GM19043 (cell line): ENCODE data around the gene NT5M.

Experiments used
- ATAC-seq: cut with Tn5 transposase; IDR thresholded peaks from one replicate; pipeline ENCODE4 v1.9.1; 2021; ENCODE audit warnings: low read depth; ENCODE audit not compliant: unreplicated experiment

NT5M gene

DNA sequence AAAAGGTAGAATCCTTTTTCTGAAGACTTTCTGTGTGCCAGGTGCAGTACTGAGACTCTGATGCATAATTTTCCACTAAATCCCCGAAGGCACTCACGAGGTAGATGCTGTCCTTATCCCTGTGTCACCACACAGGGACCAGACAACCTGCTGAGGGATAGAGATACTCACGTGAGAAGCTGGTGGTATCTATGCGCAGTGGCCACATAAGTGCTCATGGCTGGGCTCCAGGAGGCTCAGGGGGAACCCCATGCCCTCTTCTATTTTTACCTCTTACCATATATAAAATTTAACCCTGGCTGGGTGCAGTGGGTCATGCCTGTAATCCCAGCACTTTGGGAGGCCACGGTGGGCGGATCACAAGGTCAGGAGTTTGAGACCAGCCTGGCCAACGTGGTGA lies 38.3 kb downstream of the NT5M start:
- no peak for ATAC-seq

DNA sequence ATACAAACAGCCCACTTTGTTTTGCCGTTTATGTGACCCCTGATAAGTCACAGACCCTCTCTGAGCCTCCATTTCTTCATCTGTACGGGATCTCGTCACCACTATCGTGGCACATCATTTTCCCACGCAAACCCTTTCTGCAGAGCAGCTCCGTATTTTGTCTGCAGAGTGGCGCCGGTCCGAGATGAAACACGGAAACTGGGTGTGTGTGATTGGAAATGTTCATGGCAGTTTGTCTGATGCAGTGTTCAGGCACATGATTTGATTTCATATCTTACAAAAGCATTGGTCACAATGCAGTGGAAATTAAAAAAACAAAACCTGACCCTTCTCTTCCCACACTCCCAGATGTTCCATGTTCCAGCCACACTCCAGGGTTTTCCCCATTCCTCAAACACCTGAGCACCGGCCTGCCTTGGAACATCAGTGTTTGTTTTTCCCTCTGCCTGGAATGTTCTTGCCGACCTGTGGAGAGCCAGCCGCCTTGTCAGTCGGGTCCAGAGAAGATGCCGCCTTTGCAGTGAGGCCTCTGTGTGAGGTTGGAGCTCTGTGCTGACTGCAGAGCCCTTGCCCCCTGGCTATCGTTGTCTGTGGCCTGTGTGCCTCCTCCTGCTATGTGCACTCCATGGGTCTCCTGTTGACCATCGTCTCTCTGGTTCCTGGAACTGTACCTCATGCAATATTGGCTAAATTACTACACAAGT lies 39.2 kb downstream of the NT5M start:
- no peak for ATAC-seq

DNA sequence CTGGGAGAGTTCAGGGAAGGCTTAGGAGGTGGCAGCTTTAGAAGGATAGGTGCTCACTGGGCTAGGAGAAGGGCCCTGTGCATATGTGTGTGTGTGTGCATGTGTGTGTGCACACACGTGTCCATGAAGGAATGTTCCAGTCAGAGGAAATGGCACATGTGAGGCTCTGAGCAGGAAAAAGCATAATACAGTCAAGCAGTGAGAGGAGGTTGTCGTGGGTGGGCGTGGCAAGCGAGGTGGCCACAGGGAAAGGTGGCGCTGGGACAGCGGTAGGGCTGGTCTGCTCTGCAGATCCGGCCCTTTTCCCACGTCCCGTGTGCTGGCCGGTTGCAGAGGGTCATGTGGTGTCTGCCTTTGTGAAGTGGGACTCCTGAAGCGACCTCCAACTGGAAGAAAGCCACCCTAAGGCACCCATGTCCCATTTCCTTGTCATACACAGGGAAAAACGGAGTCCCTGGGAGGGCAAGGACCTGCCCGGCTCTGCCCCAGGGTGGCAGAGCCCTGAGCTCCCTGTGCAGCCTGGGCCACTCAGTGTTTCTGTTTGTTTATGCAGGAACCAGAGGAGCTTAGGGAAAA lies 40.1 kb downstream of the NT5M start:
- no peak for ATAC-seq

DNA sequence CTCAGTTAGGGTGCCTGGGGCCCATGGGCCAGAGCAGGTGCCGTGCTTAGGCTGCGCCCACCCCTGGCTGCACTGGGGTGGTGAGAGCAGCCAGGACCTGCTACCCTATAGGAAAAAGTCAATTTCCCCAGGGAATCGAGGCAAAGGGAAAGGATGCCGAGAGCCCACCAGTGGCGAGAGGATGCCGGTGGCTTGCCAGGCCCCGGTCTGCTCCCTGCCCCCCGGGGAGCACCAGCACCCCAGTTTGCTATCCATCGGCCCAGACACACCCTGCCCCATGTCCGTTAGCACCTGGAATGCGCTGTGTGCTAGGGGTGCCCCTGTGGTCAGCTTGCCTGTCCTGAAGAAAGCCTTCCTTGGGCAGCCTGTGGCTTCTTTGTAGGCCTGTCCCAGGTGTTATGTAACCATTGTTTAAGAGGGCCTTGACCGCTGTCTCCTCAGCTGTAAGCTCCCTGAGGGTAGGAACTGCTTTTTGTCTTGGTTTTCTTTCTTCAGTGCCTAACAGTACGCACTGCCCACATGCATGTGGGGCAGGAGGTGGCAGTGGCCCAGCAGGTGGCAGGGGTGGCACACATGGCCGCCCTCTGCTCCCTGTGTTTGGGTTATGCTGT lies 40.8 kb downstream of the NT5M start:
- ATAC-seq, result no peak

DNA sequence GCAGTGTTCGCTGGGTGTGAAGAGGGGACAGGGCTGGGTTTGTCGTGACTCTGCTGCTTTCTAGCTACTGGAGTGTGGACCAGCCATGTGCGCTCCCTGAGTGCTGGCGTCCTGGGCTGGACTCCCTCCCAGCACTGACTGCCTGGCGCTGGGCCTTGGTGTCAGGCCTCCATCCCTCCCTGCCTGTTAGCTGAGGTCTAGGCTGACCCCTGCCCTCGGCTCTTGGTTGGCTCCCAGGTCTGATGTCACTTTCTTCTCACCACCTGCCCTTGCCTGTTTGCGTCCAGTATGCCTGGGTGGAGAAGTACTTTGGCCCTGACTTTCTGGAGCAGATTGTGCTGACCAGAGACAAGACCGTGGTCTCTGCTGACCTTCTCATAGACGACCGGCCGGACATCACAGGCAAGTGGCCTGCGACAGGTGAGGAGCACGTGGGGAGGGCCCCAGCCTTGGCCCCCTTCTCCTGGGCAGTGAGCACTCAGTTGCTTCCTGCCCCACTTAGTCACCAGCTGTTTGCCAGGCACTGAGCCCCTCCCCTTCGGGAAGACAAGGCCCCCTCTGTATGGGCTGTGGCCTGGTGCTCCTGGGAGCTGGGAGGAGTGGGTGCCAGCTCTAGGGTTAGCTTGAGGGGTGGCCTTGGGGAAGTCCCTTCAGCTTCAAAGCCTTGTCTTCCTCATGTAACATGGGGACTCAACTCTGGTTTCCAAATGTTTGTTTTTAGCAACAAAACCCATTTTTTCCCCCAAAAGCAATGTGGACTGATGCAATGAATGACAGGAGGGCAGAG lies 41.5 kb downstream of the NT5M start:
- no peak for ATAC-seq

DNA sequence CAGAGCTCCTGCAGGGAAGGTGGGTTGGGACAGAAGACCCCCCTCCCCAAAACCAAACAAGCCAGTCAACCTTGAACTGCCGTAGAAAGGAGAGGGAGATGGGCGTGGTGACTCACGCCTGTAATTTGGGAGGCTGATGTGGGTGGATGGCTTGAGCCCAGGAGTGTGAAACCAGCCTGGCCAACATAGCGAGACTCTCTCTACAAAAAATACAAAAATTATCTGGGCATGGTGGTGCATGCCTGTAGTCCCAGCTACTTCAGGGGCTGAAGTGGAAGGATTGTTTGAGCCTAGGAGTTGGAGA lies 42.1 kb downstream of the NT5M start:
- no peak for ATAC-seq

DNA sequence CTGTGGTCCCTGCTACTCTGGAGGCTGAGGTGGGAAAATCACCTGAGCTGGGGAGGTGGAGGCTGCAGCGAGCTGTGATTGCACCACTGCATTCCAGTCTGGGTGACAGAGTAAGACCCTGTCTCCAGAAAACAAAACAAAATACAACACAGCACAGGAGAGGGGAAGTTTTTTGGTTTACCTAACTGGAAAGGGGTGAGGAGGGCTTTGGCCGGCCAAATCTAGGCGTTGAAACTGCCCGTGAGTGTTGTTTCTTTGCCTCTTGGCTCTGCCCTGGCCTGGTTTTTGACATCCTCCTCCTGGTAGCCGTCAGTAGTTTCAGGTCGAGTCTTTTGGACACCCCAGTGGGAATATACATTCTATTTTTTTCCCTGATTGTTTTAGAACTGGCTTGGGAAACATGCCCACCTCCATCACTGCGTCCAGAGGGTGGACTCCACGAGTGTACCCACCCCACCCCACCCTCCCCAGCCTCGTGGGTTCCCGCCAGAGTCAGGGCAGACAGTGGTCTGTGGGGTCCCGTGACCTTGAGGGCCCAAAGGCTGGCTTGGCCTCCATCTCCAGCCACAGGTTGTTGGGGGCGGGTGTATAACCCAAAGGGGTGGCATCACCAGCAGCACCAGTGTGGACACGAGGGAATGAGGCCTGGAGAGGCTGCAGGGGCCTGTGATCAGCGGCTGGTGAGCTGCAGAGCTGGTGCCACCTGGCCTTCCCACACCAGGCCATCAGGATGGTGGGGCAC lies 42.7 kb downstream of the NT5M start:
- ATAC-seq, result no peak

DNA sequence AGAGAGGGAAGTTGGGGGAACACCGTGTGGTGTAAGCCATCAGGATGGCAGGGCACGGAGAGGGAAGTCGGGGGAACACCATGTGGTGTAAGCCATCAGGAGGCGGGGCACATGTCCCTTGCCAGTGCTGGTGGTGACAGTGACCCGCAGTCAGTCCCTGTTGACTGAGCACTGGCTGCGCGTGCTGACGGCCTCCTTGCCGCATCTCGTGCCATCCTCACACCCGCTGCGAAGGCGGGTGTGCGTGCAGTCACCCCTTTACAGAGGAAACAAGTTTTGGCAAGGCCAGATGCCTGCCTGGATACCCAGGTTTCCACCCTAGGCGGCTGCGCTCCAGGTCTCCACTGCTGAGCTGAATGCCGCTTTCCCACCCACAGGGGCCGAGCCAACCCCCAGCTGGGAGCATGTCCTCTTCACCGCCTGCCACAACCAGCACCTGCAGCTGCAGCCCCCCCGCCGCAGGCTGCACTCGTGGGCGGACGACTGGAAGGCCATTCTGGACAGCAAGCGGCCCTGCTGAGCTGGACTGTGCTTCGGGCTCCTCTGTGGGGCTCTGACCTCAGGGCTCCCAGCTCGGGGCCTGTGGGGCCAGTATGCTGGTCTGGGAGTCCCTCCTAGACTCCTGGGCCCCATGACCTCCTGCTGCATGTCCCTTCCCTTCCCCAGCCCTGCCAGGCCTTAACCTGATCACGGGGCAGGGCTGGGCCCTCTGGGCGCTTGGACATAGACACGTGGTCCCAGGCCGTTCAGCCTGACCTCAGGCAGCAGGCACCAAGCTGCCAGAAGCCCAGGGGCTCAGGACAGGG lies 43.5 kb downstream of the NT5M start:
- no peak for ATAC-seq

DNA sequence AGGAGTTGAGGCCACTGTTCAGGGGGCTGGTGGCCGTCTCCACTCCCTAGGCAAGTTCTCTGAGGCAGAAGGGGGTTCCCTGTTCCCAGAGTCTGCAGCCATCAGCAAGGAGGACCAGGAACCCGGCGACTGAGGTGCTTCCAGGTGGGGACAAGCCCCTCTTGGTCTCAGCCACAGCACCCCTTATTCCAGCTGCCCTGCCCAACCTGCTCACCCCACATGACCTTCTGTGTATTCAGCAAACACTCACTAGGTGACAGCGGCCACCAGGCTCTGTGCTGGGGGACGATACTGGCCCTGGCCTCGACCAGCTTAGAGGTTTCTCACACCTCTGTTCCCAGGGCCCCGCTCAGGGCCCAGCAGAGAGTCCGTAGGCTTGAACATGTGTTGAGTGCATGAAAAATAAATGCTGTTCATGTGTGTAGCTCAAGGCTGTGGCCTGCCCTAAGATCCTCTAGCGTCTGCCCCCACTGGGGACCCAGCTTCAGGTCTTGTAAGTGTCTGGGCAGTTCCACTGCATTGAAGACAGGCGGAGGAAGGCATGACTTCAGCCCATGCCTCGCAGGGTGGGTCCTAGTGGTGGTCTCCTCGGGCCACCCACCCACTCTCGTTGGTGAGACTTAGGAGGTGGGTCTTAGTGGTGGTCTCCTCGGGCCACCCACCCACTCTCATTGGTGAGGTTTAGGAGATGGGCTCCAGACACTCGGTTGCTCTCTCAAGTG lies 44.2 kb downstream of the NT5M start:
- ATAC-seq, result no peak

DNA sequence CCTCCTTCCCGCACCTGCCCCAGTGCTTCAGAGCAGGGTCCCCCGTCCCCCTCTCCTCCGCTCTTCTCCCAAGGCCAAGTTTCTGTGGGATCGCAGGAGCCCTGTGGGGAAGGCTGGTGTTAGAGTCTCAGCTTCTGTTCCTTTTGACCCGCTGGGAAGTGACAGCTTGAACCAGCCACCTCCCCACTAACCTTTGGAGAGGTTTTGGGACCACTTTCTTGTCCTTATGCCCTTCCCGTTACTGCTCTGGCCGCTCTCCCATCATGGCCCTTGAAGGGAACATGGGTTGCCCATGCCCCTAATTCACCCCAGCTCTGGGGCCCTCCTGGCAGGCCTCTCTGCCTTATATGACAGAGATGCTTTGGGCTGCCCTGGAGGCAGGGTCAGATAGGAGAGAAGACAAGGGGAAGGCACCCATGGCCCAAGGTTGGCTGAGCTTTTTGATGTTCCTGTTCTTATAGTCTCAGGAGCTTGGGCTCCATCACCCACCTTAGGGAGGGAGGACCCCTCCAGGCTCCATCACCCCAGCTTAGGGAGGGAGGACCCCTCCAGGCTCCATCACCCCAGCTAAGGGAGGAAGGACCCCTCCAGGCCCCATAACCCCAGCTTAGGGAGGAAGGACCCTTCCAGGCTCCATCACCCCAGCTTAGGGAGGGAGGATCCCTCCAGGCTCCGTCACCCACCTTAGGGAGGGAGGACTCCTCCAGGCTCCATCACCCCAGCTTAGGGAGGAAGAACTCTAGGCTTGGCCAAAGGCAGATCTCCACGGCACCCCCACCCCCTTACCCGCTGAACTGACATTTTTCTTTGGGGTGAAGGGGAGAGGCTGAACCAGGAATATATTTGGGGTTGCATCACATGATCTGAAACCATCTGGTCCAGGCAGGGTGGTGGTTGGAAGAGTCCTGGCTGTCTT lies 45.0 kb downstream of the NT5M start:
- no peak for ATAC-seq

DNA sequence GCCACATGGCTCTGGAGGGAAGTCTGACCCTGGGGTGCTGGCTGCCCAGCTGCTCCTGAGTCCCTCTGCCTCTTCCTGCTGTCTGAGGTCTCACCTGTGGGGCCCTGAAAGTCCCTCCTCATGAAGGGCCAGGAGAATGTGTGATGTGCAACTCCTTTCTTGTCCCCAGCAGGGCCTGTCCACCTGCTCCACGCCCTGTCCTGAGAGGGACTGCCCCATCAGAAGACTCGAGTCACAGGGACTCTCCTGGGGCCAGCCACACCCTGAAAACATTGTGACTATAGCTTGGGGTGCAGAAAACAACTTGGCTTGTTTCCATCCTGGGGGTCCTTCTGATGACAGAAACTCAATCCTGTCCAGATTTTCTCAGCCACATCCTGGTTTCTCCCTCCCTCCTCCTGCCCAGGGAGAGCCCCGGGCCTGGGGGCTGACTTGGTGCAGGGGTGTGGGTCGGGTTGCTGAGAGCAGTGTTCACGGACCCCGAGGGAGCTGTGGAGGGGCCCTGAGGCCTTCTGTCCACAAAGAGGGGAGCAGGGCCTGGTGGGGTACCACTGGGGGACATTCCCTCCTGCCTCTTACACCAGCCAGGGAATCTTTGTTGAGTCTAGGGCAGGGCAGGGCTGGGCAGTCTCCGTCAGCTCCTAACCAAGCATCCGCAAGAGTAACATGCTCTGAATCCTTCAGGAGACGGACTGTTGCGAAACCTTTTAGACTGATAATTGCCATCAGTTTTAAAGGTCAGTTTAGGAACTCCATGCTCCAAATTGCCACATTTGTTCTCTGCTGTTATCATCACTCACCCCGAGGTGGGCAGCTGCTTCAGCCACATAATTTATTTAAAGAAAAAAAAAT lies 45.9 kb downstream of the NT5M start:
- ATAC-seq, result no peak

DNA sequence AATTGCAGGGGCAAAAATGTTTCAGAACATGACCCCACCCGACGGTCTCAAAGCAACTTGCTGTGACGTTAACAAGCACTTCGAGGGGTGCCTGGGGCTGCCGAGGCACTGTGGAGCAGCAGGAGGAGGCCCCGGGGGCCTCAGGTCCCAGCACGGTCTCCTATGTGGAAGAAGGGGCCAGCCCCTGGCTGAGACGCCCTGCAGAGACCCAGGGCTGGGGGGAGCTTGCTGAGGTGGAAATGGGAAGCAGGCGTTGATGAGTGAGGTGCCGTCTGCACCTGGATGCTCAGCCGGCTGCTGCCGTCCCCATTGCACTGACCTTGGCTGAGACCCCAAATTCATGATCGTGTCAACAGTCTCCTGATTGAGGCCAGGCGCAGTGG lies 46.5 kb downstream of the NT5M start:
- no peak for ATAC-seq

DNA sequence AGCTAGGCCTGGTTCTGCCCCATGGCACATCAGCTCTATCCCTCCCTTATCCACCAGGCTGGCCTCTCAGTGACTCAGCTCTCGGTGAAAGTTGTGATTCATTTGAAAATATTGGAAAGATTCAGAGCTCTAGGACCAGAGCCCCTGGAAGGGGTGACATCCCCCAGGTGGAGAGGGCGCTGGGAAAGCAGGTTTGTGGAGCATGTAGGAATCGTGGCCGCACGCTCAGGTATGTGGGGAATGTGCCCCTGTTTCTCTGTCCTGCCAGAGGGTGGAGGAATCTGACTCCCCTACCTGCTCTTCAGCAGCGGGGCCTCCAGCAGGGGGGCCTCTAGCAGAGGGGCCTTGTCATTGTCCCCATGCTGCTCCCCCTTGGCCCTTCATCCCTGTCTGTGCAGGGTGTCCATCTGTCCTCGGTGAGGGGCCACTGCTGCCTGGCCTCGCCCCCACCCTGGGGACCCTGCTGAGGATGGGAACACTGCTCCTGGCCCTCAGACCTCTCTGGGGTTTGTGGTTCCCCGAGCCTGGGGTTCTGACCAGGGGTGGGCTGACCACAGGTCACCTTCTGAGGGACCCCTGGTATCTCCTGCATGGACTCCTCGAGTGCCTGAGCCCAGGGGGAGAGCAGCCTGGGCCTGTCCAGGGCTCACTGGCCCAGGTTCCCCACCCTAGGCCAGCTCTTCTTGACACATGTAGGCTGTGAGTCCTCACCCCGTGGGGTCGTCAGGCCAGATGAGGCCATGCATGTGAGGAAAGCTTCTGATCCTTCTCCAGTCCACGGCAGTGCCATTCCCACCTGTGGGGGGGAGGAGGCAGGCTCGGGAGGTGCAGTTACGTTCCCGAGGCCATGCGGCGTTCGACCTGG lies 47.5 kb downstream of the NT5M start:
- ATAC-seq, result no peak

DNA sequence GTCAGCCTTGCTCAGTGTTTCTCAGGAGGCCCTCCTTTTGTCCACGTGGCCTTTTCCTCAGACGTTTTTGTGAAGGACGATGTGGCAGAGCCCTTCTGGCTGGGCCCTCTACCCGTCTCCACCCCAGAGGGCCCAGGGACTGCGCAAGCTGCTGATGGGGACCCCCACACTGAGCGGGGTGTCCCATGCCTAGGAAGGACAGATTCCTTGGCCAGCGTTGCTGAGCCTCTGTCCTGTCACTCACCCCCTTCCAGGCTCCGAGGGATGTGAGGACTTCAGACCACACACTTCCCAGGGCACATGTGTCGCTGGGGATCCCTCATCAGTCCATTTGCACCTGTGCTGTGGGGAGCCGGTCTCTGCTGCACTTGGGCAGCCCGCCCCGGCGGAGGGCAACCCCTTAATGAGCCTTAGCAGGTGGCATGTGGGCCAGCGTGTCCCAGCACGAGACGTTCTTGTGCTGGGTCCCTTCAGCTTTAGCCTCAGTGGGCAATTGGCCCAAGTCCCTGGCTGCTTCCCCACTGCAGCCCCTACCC lies 48.3 kb downstream of the NT5M start:
- ATAC-seq, result no peak

DNA sequence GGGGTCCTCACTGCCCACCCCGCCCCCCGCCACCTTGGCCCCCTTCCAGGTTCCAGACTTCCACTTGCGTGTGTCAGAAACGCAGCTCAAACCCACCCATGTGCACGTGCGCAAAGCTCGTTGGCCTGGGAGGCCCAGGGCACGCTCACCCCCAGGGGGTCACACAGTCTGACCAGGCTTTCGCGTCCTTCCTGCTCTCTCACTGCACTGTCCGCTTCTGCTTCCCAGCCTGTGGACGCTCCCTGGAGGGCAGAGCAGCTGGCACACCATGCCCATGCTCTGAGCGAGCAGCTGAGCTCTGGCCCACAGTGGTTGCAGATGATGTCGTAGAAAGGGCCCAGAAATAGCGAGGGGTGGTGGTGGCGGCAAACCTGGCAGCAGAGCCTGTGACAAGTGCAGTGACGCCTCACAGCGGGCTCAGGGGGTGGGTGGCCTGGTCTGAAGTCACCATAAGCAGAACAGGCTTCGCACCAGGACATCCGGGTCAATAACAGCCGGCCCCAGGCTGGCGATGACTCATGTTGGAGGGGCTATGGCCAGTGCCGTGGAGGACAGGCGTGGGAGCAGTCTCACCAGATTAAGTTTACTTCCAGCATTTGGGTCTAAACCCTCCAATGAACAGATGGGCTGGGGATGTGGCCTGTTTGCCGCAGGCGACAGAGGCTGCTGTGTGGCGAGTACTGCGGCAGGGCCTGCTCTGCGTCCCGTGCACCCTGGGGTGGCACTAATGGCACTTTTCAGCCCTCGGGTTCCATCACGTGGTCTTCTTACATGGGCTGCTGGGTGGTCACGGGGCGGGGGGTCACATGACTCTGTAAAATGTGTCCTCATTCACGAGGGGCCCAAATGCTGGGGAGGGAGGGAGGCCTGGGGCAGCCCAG lies 49.0 kb downstream of the NT5M start:
- no peak for ATAC-seq
